Measurements from ENCODE around the gene TBC1D8. TPM values are rescaled to one million over a fixed set of nuclear protein-coding genes. Genes with fewer than 3 reads are reported as not detected.

TBC1D8 gene
- total RNA-seq, 1 donor from 2014 or later = 3.9 TPM

GRCh38 chr2:101002562-101003277 lies 148.5 kb downstream of the TBC1D8 start:
- peak overlapping the region; percentile 81 for H3K4me3 ChIP-seq
- H3K27me3 ChIP-seq = peaks cover 8% of the 10 kb centered on the region
- no peaks in the 10 kb centered on the region for H3K9me3 ChIP-seq (ENCODE audit: low read depth)
- peak overlapping the region; percentile 96 for H3K4me3 Mint-ChIP-seq
- peaks cover 48% of the 10 kb centered on the region for H4K20me1 ChIP-seq (ENCODE audit: low read depth)
- peak overlapping the region; percentile 69 for H3K27ac ChIP-seq
- peak overlapping the region; percentile 95 for H3K9ac ChIP-seq
- peaks cover 51% of the 10 kb centered on the region for H3F3A ChIP-seq (ENCODE audit: low read depth)
- peak overlapping the region; percentile 91 for H3K4me2 ChIP-seq
- peak overlapping the region; percentile 68 for H3K27ac Mint-ChIP-seq
- TF ChIP-seq CTCF (IDR thresholded peaks at IDR 0.05) = no peak
- peak; percentile 12 for TF ChIP-seq EZH2phosphoT487 (IDR thresholded peaks at IDR 0.05)
- TF ChIP-seq EZH2 (IDR thresholded peaks at IDR 0.05) = no peak
- peaks cover 52% of the 10 kb centered on the region for H3K79me2 ChIP-seq (ENCODE audit: low read depth)
- peaks cover 6% of the 10 kb centered on the region for H3K9me3 Mint-ChIP-seq
- peaks cover 38% of the 10 kb centered on the region for H3K36me3 ChIP-seq
- H3K27me3 Mint-ChIP-seq (ENCODE audit: insufficient read depth, low read depth) = peaks cover 4% of the 10 kb centered on the region
- H3K4me1 ChIP-seq = peaks cover 11% of the 10 kb centered on the region
- H3K4me1 Mint-ChIP-seq = peaks cover 28% of the 10 kb centered on the region
- peak overlapping the region; percentile 67 for H2AFZ ChIP-seq (replicated peaks)
- H3K36me3 Mint-ChIP-seq = peaks cover 40% of the 10 kb centered on the region
- peak; percentile 16 for DNase-seq (ENCODE audit: low spot score)

DNA sequence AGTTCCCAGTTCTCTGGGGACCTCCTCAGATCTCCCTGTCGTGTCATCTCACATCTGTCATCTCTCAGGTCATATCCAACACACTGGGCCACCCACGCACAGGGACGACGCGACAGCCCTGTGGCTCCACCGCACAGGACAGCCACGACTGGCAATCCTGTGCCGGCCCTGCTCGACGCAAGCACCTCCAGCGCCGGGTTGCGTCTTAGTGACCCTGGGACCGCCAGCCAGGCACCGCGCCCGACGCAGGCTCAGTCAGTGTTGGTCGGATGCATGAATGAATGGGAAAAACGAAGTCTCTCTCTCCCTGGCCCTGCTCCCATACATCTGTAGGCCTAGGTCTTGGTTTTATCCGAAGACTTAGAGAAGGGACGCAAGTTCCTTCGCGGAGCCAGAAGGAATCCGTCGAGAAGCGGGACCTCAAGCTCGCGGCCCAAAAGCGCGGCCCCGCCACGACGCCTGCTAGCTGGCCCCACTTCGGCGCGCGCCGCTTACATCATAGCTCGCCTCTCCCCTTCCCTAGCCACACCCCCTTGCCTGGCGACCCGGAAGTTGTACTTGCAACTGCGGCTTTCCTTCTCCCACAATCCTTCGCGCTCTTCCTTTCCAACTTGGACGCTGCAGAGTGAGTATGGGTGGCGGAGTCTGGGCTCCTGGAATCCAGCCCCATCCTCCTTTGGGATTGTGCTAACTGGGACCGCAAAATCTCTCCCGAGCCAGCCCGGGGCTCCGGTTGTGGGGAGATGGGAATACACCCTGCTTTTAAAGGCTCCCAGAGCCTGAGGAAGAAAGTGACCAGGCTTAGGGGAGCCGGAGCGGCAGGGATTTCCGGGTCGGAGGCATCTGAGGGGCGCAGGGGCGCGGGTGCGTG lies 149.3 kb downstream of the TBC1D8 start, which contains the start of gene RPL31:
TSS of gene RPL31 (plus strand) at position 599 of the 871 bp plus-strand sequence. CDS start 413 bp downstream, outside the sequence.
- H3K4me3 Mint-ChIP-seq = peak within 1 kb of the TSS; percentile 96
- Histone ChIP-seq H3K36me3 (peaks cover 36% of the 10 kb centered on the region), H2AFZ (replicated peaks) (peak within 1 kb of the TSS; percentile 67), H3K27ac (peak within 1 kb of the TSS; percentile 69), H3K27me3 (peaks cover 8% of the 10 kb centered on the region), H3K4me1 (peaks cover 11% of the 10 kb centered on the region), H3K4me2 (peak within 1 kb of the TSS; percentile 91), H3K9ac (peak within 1 kb of the TSS; percentile 95), H3K9me3 (ENCODE audit: low read depth) (no peaks in the 10 kb centered on the region), H4K20me1 (ENCODE audit: low read depth) (peaks cover 42% of the 10 kb centered on the region), H3F3A (ENCODE audit: low read depth) (peaks cover 43% of the 10 kb centered on the region), H3K4me3 (peak within 1 kb of the TSS; percentile 81), H3K79me2 (ENCODE audit: low read depth) (peaks cover 46% of the 10 kb centered on the region)
- peaks cover 6% of the 10 kb centered on the region for H3K9me3 Mint-ChIP-seq
- peaks cover 4% of the 10 kb centered on the region for H3K27me3 Mint-ChIP-seq (ENCODE audit: insufficient read depth, low read depth)
- H3K4me1 Mint-ChIP-seq = peaks cover 28% of the 10 kb centered on the region
- peak; percentile 97 for DNase-seq (ENCODE audit: low spot score)
- peaks cover 36% of the 10 kb centered on the region for H3K36me3 Mint-ChIP-seq
- peak within 1 kb of the TSS; percentile 68 for H3K27ac Mint-ChIP-seq
- TF ChIP-seq EZH2 (IDR thresholded peaks at IDR 0.05) = no peak
- TF ChIP-seq EZH2phosphoT487 (IDR thresholded peaks at IDR 0.05) = peak; percentile 9
- TF ChIP-seq CTCF (IDR thresholded peaks at IDR 0.05) = no peak

GRCh38 chr2:100999995-101000394 lies 151.2 kb downstream of the TBC1D8 start:
- Histone ChIP-seq H2AFZ (replicated peaks) (no peak overlapping the region), H3K4me3 (no peak overlapping the region), H3K4me1 (peaks cover 11% of the 10 kb centered on the region), H3K9me3 (ENCODE audit: low read depth) (no peaks in the 10 kb centered on the region), H3K27ac (no peak overlapping the region), H4K20me1 (ENCODE audit: low read depth) (peaks cover 25% of the 10 kb centered on the region), H3F3A (ENCODE audit: low read depth) (peaks cover 24% of the 10 kb centered on the region), H3K27me3 (peaks cover 8% of the 10 kb centered on the region), H3K4me2 (no peak overlapping the region), H3K79me2 (ENCODE audit: low read depth) (peaks cover 30% of the 10 kb centered on the region), H3K9ac (no peak overlapping the region), H3K36me3 (peaks cover 18% of the 10 kb centered on the region)
- Mint-ChIP-seq H3K27ac (peak overlapping the region; percentile 53), H3K36me3 (peaks cover 24% of the 10 kb centered on the region), H3K27me3 (ENCODE audit: insufficient read depth, low read depth) (peaks cover 4% of the 10 kb centered on the region), H3K4me3 (no peak overlapping the region), H3K4me1 (peaks cover 27% of the 10 kb centered on the region), H3K9me3 (peaks cover 6% of the 10 kb centered on the region)
- TF ChIP-seq EZH2 (IDR thresholded peaks at IDR 0.05) = no peak
- TF ChIP-seq CTCF (IDR thresholded peaks at IDR 0.05) = no peak
- no peak for TF ChIP-seq EZH2phosphoT487 (IDR thresholded peaks at IDR 0.05)
- DNase-seq (ENCODE audit: low spot score) = no peak

Data from neural progenitor cell (in vitro differentiated cells).